ENCODE data around the gene APBA3.

The APBA3 gene

GRCh38 chr19:3788996-3789778 is 27.7 kb upstream of the APBA3 start:
- DNase-seq (ENCODE audit: low spot score) = no peak

GRCh38 chr19:3785938-3786824 is 24.7 kb upstream of the APBA3 start, which contains the start of gene MATK:
MATK (minus strand) TSS chr19:3786381; CDS start chr19:3785135, 1,246 bp downstream.
- no peak for DNase-seq (ENCODE audit: low spot score)

GRCh38 chr19:3785451-3785937 is 24.0 kb upstream of the APBA3 start:
- no peak for DNase-seq (ENCODE audit: low spot score)

- DNase-seq (ENCODE audit: low spot score) = no peak
These were observed 23.3 kb upstream of the APBA3 start for GRCh38 chr19:3784607-3785450.

GRCh38 chr19:3783660-3784584 is 22.4 kb upstream of the APBA3 start:
- DNase-seq (ENCODE audit: low spot score) = no peak

GRCh38 chr19:3782903-3783302 is 21.4 kb upstream of the APBA3 start:
- DNase-seq (ENCODE audit: low spot score) = no peak

GRCh38 chr19:3782330-3782729 is 20.8 kb upstream of the APBA3 start:
- no peak for DNase-seq (ENCODE audit: low spot score)

GRCh38 chr19:3781603-3782002 is 20.1 kb upstream of the APBA3 start:
- no peak for DNase-seq (ENCODE audit: low spot score)

- DNase-seq (ENCODE audit: low spot score) = no peak
These were observed 19.4 kb upstream of the APBA3 start for GRCh38 chr19:3780786-3781304.

GRCh38 chr19:3778899-3779723 is 17.6 kb upstream of the APBA3 start:
- DNase-seq (ENCODE audit: low spot score) = no peak

GRCh38 chr19:3778104-3778867 is 16.8 kb upstream of the APBA3 start:
- DNase-seq (ENCODE audit: low spot score) = no peak

- no peak for DNase-seq (ENCODE audit: low spot score)
These were observed 15.1 kb upstream of the APBA3 start for GRCh38 chr19:3776479-3777040.

GRCh38 chr19:3775831-3776230 is 14.3 kb upstream of the APBA3 start:
- no peak for DNase-seq (ENCODE audit: low spot score)

- no peak for DNase-seq (ENCODE audit: low spot score)
These were observed 13.9 kb upstream of the APBA3 start for GRCh38 chr19:3775374-3775711.

GRCh38 chr19:3774621-3775373 is 13.3 kb upstream of the APBA3 start:
- DNase-seq (ENCODE audit: low spot score) = no peak

- no peak for DNase-seq (ENCODE audit: low spot score)
These were observed 12.5 kb upstream of the APBA3 start for GRCh38 chr19:3773814-3774515.

GRCh38 chr19:3771906-3772455 is 10.5 kb upstream of the APBA3 start, which contains the start of gene RAX2:
RAX2 (minus strand) TSS chr19:3772228; CDS start chr19:3771742, 486 bp downstream.
- no peak for DNase-seq (ENCODE audit: low spot score)
